ENCODE data around the gene EPHA4. TPM values are rescaled to one million over a fixed set of nuclear protein-coding genes. Genes with fewer than 3 reads are reported as not detected.

Gene EPHA4
- total and polyA plus RNA-seq, 2 donors: 6.5 to 41.3 TPM

DNA sequence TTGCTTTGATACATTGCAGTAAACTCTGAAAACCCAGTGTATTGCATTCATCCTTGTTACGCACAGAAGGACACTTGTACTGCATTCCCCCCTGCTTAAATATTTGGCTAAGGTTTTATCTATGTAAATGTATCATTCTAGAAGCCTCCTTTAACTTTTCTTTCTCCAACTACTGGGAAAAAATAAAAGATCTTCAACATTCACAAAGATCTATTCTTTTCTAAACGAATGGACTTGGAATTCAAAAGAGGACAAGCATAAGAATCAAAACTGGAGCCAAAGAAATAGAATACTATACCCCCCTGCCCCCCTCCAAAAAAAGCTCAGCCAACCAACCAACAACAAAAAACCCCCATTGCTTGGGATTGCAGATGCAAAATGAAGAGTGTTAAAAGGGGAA, 136.9 kb downstream of the EPHA4 start:
- no peaks in the 10 kb centered on the region for H3K4me1 ChIP-seq (ENCODE audit: insufficient read depth)
- 49% methylated on average over 2 of the region's 2 CpGs for WGBS
- no peaks in the 10 kb centered on the region for H3K36me3 ChIP-seq (ENCODE audit: insufficient read depth)
- H3K4me3 ChIP-seq (ENCODE audit: low read depth, low read length): no peak overlapping the region
- DNase-seq (ENCODE audit: extremely low spot score): no peak
- no peak overlapping the region for H3K27ac ChIP-seq (ENCODE audit: low read depth)

DNA sequence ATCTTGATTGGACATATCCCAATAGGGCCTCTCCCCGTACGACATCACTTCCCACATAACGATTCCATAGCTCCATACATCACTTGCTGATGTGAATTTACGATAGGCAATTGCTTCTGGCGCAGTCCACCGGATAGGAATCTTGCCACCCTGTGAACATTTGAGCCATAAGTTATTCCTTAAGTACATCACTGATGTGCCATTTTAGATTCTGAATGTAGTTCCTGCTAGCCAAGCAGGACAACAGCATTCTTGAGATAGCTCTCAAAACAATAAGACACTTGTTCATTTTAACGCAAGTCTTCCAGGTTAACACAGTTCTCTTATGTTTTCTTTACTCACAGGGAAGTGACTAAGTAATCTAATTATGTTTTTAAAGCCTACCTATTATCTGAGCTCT, 138.0 kb downstream of the EPHA4 start:
- Histone ChIP-seq H3K27ac (ENCODE audit: low read depth) (no peak overlapping the region), H3K4me1 (ENCODE audit: insufficient read depth) (no peaks in the 10 kb centered on the region), H3K4me3 (ENCODE audit: low read depth, low read length) (no peak overlapping the region), H3K36me3 (ENCODE audit: insufficient read depth) (no peaks in the 10 kb centered on the region)
- no peak for DNase-seq (ENCODE audit: extremely low spot score)
- 95% methylated on average over 7 of the region's 7 CpGs for WGBS

DNA sequence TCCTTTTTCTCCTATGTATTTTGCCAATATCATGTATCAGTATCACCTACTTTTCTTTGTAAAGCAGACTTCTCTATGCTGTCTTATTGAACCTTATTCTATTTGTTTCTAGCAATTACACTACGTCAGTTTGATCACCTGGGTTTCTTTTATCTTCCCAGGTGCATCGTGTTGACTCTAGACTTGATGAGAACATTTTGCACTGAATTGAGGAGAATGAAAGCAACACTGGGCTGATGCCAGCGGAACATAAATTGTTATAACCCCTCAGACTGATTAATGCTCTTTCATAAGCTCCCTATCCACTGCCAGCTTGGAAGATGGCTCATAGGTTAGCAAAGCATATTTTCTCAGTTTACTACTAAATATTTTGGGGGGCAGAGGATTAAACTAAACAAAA, 140.6 kb downstream of the EPHA4 start:
- Histone ChIP-seq H3K4me3 (ENCODE audit: low read depth, low read length) (no peak overlapping the region), H3K36me3 (ENCODE audit: insufficient read depth) (no peaks in the 10 kb centered on the region), H3K27ac (ENCODE audit: low read depth) (no peak overlapping the region), H3K4me1 (ENCODE audit: insufficient read depth) (no peaks in the 10 kb centered on the region)
- WGBS: 97% methylated on average over 3 of the region's 3 CpGs
- no peak for DNase-seq (ENCODE audit: extremely low spot score)

DNA sequence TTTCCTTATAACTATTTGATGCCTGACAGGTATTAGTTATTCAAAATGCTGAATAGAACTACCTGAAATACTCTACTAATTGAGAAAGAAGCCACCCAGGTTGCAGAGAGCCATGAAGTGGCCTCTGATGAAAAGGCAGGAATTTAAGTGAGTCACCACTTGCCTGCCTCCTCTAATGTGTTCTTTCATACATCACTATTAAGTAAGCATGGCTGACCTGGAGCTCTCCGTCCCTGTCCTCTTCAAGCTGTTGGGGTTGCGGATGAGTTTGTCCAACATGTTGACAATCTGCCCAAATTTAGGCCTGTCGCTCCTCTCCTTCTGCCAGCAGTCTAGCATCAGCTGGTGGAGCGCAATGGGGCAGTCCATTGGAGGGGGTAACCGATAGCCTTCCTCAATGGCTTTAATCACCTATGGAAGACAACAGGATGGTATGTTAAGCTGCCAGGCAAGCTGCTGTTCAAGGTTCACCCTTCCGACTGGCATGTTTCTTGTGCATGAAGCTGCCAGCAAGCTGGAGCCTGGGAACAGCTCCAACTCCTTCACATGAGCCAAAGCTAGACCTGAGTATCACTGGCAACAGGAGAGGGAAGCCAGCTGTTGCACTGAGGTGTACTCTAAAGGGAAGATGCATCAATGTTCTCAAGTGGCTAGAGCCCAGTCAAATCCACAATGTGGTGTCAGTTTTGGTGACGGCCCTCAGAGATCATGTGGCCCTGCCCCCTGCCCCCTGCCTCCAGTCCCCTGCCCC, 142.2 kb downstream of the EPHA4 start:
- no peak for DNase-seq (ENCODE audit: extremely low spot score)
- H3K36me3 ChIP-seq (ENCODE audit: insufficient read depth): no peaks in the 10 kb centered on the region
- no peak overlapping the region for H3K4me3 ChIP-seq (ENCODE audit: low read depth, low read length)
- 96% methylated on average over 7 of the region's 7 CpGs for WGBS
- no peak overlapping the region for H3K27ac ChIP-seq (ENCODE audit: low read depth)
- H3K4me1 ChIP-seq (ENCODE audit: insufficient read depth): no peaks in the 10 kb centered on the region

DNA sequence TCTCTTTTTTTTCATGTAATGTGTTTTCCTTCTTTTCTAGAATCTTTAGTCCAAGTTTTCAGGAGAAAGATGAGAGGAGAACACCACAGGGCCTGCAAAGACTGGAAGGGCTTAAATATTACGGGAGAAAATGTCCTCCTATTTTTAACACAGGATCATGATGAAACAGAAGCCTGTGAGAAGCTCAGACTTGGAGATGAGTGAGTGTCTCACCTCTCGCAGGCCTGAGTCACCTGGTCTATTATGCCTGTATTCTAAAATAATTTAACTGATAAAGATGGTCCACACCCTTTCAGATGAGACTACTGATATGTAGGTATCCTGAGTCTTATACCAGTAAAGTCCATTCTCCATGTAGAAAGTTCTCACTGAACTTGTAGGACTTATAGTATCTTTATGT, 143.2 kb downstream of the EPHA4 start:
- no peak for DNase-seq (ENCODE audit: extremely low spot score)
- Histone ChIP-seq H3K36me3 (ENCODE audit: insufficient read depth) (no peaks in the 10 kb centered on the region), H3K27ac (ENCODE audit: low read depth) (no peak overlapping the region), H3K4me1 (ENCODE audit: insufficient read depth) (no peaks in the 10 kb centered on the region), H3K4me3 (ENCODE audit: low read depth, low read length) (no peak overlapping the region)
- 95% methylated on average over 2 of the region's 2 CpGs for WGBS

DNA sequence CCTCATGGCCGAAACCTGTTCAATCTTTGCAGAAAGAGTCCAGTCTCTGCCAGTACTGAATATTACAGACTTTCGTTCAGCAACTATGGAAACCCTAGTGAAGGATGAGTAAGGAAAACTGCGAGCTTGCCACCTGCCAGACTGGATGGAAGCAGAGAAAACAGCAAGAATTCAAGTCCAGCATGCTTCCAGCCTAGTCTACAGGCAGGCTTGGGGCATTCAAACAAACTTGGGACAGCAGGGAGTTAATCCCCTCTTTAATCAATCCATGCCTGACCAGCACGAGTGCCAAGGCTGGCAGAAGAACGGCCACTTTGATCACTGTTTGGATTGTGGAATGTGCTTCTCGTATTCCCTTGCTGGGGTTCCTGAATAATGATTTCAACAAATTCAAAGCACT, 145.2 kb downstream of the EPHA4 start:
- Histone ChIP-seq H3K4me3 (ENCODE audit: low read depth, low read length) (no peak overlapping the region), H3K4me1 (ENCODE audit: insufficient read depth) (no peaks in the 10 kb centered on the region), H3K27ac (ENCODE audit: low read depth) (no peak overlapping the region), H3K36me3 (ENCODE audit: insufficient read depth) (no peaks in the 10 kb centered on the region)
- no peak for DNase-seq (ENCODE audit: extremely low spot score)
- 80% methylated on average over 6 of the region's 6 CpGs for WGBS

DNA sequence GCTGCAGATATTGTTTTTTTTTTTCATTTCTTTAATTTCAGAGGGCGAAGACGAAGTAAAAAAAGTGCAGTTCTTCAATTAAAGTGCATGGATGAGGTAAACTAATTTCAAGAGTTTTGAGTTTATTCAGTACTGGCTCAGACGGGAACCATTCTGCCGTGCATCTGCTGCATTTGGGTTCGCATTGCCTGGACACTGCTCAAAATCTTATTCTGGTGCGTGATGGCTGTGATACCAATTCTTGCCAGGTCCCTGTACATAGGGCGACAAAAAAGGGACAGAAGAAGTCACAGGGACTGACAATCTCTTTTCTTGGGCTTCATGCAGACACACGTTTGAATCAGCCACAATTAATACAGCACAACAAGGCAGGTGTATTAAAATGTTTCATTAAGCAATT, 146.2 kb downstream of the EPHA4 start:
- H3K36me3 ChIP-seq (ENCODE audit: insufficient read depth): no peaks in the 10 kb centered on the region
- H3K27ac ChIP-seq (ENCODE audit: low read depth): no peak overlapping the region
- H3K4me1 ChIP-seq (ENCODE audit: insufficient read depth): no peaks in the 10 kb centered on the region
- no peak for DNase-seq (ENCODE audit: extremely low spot score)
- 88% methylated on average over 8 of the region's 8 CpGs for WGBS
- H3K4me3 ChIP-seq (ENCODE audit: low read depth, low read length): no peak overlapping the region

DNA sequence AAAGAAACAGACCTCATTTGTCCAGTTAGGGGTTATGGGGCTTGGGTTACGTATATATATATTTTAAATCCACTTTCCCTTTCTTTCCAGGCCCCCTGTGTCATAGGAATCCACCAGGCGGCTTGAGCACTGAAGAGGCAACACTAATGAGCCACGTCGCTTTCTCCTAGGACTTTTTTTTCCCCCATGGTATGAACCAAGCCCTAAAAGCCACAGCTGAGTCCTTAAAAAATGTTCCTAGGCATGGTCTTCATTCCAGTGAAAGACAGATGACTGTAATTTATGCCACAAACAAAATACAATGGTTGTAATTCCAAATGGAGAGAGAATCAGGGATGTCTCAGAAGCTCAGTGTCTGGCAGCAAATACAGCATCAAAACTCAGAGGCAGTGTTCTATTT, 146.8 kb downstream of the EPHA4 start:
- WGBS: 94% methylated on average over 4 of the region's 4 CpGs
- no peaks in the 10 kb centered on the region for H3K36me3 ChIP-seq (ENCODE audit: insufficient read depth)
- no peak overlapping the region for H3K27ac ChIP-seq (ENCODE audit: low read depth)
- DNase-seq (ENCODE audit: extremely low spot score): no peak
- no peaks in the 10 kb centered on the region for H3K4me1 ChIP-seq (ENCODE audit: insufficient read depth)
- H3K4me3 ChIP-seq (ENCODE audit: low read depth, low read length): no peak overlapping the region

DNA sequence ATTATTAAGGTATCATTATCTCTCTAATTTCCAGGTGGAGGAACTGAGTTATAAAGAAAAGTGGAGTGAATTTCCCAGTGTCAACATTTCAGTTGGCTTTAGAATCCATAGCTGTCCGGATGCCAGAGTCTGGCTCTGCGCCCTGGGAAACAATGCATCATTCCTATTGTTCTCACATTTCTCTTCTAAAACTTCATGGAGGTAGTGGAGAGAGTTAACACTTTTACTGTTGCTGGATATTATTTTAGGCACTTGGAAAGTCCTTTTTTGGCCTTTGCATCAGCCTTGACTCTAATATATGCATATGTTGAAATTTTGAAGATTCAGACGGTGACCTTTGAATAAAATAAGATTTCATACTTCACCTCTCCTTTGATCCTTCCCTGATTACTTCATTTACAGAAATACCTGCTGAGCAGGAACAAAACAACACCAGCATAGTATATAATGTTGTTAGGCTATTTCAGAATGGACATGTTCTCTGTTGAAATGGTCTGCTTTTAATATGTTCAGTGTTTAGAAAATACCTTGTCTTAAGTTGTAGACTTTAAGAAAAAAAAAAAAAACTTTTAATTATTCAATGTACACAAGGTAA, 148.8 kb downstream of the EPHA4 start:
- no peaks in the 10 kb centered on the region for H3K4me1 ChIP-seq (ENCODE audit: insufficient read depth)
- DNase-seq (ENCODE audit: extremely low spot score): no peak
- H3K27ac ChIP-seq (ENCODE audit: low read depth): no peak overlapping the region
- WGBS: 67% methylated on average over 3 of the region's 3 CpGs
- no peaks in the 10 kb centered on the region for H3K36me3 ChIP-seq (ENCODE audit: insufficient read depth)
- H3K4me3 ChIP-seq (ENCODE audit: low read depth, low read length): no peak overlapping the region

DNA sequence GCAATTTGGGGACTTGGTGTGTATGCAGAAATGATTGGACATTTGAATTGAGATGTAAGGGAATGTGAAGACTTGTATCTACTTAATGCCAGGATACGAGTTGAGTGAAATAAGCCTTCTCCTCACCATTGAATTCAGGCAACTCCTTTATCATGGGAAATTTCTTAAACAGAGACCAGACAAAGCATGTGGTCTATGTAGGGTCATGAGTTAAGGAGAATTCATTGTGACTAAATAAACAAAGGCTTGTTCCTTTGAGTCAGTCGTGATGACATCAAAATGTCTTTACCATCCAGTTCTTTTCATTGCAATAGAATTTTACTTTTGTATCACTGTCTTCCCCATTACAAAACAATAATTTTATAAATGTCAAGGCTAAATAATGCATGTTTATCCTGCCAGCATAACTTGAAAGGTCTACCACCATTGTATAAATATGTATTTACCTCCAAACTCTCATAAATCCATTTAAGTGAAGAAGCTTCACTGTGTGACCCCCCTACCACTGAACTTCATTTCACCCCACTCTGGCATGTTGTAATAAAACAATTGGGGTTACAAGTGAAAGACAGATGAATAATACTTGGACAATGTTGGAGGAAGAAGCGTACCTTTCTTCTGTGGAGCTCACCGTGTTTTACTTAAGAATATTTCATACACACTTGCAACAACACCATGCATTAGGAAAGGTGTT, 149.4 kb downstream of the EPHA4 start:
- H3K4me1 ChIP-seq (ENCODE audit: insufficient read depth): no peaks in the 10 kb centered on the region
- no peaks in the 10 kb centered on the region for H3K36me3 ChIP-seq (ENCODE audit: insufficient read depth)
- H3K27ac ChIP-seq (ENCODE audit: low read depth): no peak overlapping the region
- no peak for DNase-seq (ENCODE audit: extremely low spot score)
- WGBS: 86% methylated on average over 4 of the region's 4 CpGs
- no peak overlapping the region for H3K4me3 ChIP-seq (ENCODE audit: low read depth, low read length)

DNA sequence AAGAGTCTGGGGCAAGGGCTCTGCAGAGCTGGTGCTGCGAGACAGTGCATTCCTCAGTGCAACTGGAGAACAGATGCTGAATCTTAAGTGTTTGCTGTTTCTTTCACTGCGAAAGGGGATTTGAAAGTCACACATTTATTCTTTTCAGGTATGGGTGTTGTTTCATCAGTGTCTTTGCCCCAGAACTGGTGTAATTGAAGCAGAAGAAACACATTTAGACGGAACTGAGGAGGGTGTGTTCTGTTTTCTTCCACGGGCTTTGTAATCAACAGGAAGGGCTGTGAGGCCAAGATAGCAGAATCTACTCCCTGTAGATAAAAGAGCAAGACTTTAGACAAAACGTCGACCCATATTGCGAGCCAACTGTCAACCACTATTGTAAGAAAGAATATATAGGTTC, 151.9 kb downstream of the EPHA4 start:
- WGBS: 74% methylated on average over 7 of the region's 7 CpGs
- no peak overlapping the region for H3K4me3 ChIP-seq (ENCODE audit: low read depth, low read length)
- no peaks in the 10 kb centered on the region for H3K36me3 ChIP-seq (ENCODE audit: insufficient read depth)
- no peak for DNase-seq (ENCODE audit: extremely low spot score)
- H3K27ac ChIP-seq (ENCODE audit: low read depth): no peak overlapping the region
- H3K4me1 ChIP-seq (ENCODE audit: insufficient read depth): no peaks in the 10 kb centered on the region

DNA sequence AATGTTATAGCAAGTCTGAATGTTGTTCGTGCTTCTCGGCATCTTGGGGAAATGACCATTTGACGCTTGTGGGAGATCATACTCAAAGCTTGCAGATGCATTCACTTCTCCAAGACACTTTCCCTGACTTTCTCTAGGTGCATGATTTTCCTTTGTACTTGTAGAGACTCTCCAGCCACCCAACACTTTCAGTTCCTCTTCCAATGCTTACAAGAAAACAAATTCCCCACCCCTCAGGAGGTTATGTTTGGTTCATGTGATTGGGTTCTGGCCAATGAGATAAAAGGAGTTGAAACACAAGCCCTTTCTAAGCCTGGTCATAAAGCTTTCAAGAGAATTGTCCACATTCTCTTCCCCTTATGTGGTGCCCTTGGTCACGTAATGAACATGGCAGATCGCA, 156.3 kb downstream of the EPHA4 start:
- Histone ChIP-seq H3K27ac (ENCODE audit: low read depth) (no peak overlapping the region), H3K4me3 (ENCODE audit: low read depth, low read length) (no peak overlapping the region), H3K36me3 (ENCODE audit: insufficient read depth) (no peaks in the 10 kb centered on the region), H3K4me1 (ENCODE audit: insufficient read depth) (no peaks in the 10 kb centered on the region)
- 88% methylated on average over 5 of the region's 5 CpGs for WGBS
- DNase-seq (ENCODE audit: extremely low spot score): no peak

DNA sequence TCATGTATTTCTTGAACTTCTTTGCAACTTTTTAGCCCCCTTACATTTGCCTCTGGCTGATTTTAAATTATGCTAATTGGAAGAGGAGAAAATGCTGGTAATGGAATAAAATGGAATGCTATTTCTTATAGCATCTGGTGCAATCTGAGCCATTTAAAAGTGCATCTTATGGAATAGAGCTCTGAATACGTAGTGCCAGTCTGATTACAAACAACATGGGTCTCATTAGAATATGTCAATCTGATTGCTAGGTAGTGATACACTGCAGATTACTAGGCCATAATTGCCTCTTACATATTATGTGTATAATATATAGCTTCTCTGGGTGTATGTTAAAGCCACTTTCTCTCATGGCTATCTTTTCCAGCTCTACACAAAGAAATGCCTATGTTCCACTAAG, 159.1 kb downstream of the EPHA4 start:
- no peak for DNase-seq (ENCODE audit: extremely low spot score)
- 87% methylated on average over 1 of the region's 1 CpG for WGBS

DNA sequence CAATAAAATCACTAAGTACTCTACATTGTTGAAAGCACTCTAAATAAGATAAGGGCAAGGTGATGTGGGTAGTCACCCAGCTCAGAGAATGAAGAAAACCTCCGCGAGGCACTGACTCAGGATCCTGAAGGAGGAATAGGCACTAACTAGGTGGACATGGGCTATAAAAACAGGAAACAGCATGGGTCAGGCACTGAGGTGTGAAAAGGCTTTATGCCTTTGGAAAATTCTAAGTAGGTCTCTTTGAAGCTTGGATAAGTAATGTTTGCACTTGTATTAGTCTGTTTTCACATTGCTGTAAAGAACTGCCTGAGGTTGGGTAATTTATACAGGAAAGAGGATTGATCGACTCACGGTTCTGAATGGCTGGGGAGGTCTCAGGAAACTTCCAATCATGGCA, 161.6 kb downstream of the EPHA4 start:
- Histone ChIP-seq H3K36me3 (ENCODE audit: insufficient read depth) (no peaks in the 10 kb centered on the region), H3K27ac (ENCODE audit: low read depth) (no peak overlapping the region), H3K4me1 (ENCODE audit: insufficient read depth) (no peaks in the 10 kb centered on the region), H3K4me3 (ENCODE audit: low read depth, low read length) (no peak overlapping the region)
- DNase-seq (ENCODE audit: extremely low spot score): no peak
- 83% methylated on average over 4 of the region's 4 CpGs for WGBS

More for the DNA sequence above, 159.1 kb downstream of the EPHA4 start:
- H3K4me1 ChIP-seq (ENCODE audit: insufficient read depth): no peaks in the 10 kb centered on the region
- no peak overlapping the region for H3K27ac ChIP-seq (ENCODE audit: low read depth)
- H3K36me3 ChIP-seq (ENCODE audit: insufficient read depth): no peaks in the 10 kb centered on the region
- H3K4me3 ChIP-seq (ENCODE audit: low read depth, low read length): no peak overlapping the region

Data from urinary bladder (tissue), 4 donors.